ENCODE data around the gene CLOCK.

DNA sequence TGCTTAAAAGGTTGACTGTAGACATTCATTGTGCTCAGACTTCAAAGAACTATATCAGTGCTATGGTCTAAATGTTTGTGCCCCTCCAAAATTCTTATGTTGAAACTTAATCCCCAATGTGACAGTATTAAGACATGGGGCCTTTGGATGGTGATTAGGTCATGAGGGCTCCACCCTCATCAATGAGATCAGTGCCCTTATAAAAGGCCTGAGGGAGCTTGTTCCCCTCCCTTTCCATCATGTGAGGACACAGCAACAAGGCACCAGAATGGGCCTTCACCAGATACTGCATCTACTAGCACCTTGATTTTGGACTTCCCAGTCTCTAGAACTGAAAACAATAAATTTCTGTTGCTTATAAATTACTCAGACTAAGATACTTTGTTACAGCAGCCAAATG is 28.3 kb downstream of the CLOCK start:
- no peak for TF ChIP-seq CTCF (IDR thresholded peaks at IDR 0.05)
- TF ChIP-seq USF2 (IDR thresholded peaks at IDR 0.05; ENCODE audit: borderline replicate concordance, low read depth, low read length) = no peak
- TF ChIP-seq POLR2AphosphoS5 (IDR thresholded peaks at IDR 0.05; ENCODE audit: low read depth, low read length) = no peak
- no peak for TF ChIP-seq NFIC (IDR thresholded peaks at IDR 0.05; ENCODE audit: borderline replicate concordance)
- TF ChIP-seq USF1 (IDR thresholded peaks at IDR 0.05; ENCODE audit: borderline replicate concordance, low read depth) = no peak
- no peak for TF ChIP-seq TCF12 (IDR thresholded peaks at IDR 0.05)
- TF ChIP-seq PBX3 (IDR thresholded peaks at IDR 0.05) = no peak
- TF ChIP-seq CHD2 (IDR thresholded peaks at IDR 0.05; ENCODE audit: low read length, partially characterized antibody) = no peak
- TF ChIP-seq NRF1 (IDR thresholded peaks at IDR 0.05; ENCODE audit: low read depth, low read length) = no peak
- no peak for TF ChIP-seq RFX5 (IDR thresholded peaks at IDR 0.05; ENCODE audit: low read length)
